GM18907 (cell line): ENCODE data around the gene SLC9C2.
"Not testable (repeated sequence)": the region's sequence is repeated elsewhere in the genome, so short reads cannot be mapped to it uniquely, and the experiment has no call there.

Experiments
- ATAC-seq: cut with Tn5 transposase; IDR thresholded peaks from one replicate; pipeline ENCODE4 v1.9.1; 2021; ENCODE audit warnings: mild to moderate bottlenecking, moderate library complexity; ENCODE audit not compliant: unreplicated experiment

Gene SLC9C2

GRCh38 chr1:173462666-173463065 is 140.2 kb downstream of the SLC9C2 start:
- ATAC-seq: not testable (repeated sequence)

- no peak for ATAC-seq
Observed at GRCh38 chr1:173459885-173460284, 143.0 kb downstream of the SLC9C2 start.

- ATAC-seq: no peak
Observed at GRCh38 chr1:173454966-173455524, 147.8 kb downstream of the SLC9C2 start.

- ATAC-seq: no peak
Observed at GRCh38 chr1:173453982-173454381, 148.9 kb downstream of the SLC9C2 start.

GRCh38 chr1:173451981-173452380 is 150.9 kb downstream of the SLC9C2 start:
- ATAC-seq: no peak
